ENCODE data around the gene MYOF.

The MYOF gene

GRCh38 chr10:93461807-93462178 lies 20.3 kb downstream of the MYOF start:
- Histone ChIP-seq H3K9ac (ENCODE audit: low read length) (no peak overlapping the region), H3K36me3 (ENCODE audit: control insufficient read depth, insufficient read depth, low read length) (no peaks in the 10 kb centered on the region), H3K4me3 (ENCODE audit: low read length) (no peak overlapping the region), H3K4me1 (ENCODE audit: control insufficient read depth, insufficient read depth, low read length) (peaks cover 44% of the 10 kb centered on the region), H3K27me3 (ENCODE audit: control insufficient read depth, insufficient read depth, low read length) (no peaks in the 10 kb centered on the region), H3K27ac (ENCODE audit: low read depth, low read length) (peak overlapping the region; percentile 80)

- H3K4me1 ChIP-seq (ENCODE audit: control insufficient read depth, insufficient read depth, low read length): peaks cover 39% of the 10 kb centered on the region
- no peak overlapping the region for H3K4me3 ChIP-seq (ENCODE audit: low read length)
- no peak overlapping the region for H3K9ac ChIP-seq (ENCODE audit: low read length)
Observed at GRCh38 chr10:93461109-93461806, 20.9 kb downstream of the MYOF start.

GRCh38 chr10:93459466-93459865 lies 22.7 kb downstream of the MYOF start:
- H3K4me3 ChIP-seq (ENCODE audit: low read length): no peak overlapping the region
- H3K27ac ChIP-seq (ENCODE audit: low read depth, low read length): peak overlapping the region; percentile 88
- H3K4me1 ChIP-seq (ENCODE audit: control insufficient read depth, insufficient read depth, low read length): peaks cover 25% of the 10 kb centered on the region
- no peaks in the 10 kb centered on the region for H3K36me3 ChIP-seq (ENCODE audit: control insufficient read depth, insufficient read depth, low read length)
- no peaks in the 10 kb centered on the region for H3K27me3 ChIP-seq (ENCODE audit: control insufficient read depth, insufficient read depth, low read length)
- no peak overlapping the region for H3K9ac ChIP-seq (ENCODE audit: low read length)

More at GRCh38 chr10:93461109-93461806, 20.9 kb downstream of the MYOF start:
- Histone ChIP-seq H3K36me3 (ENCODE audit: control insufficient read depth, insufficient read depth, low read length) (no peaks in the 10 kb centered on the region), H3K27me3 (ENCODE audit: control insufficient read depth, insufficient read depth, low read length) (no peaks in the 10 kb centered on the region), H3K27ac (ENCODE audit: low read depth, low read length) (peak overlapping the region; percentile 80)

- Histone ChIP-seq H3K36me3 (ENCODE audit: control insufficient read depth, insufficient read depth, low read length) (no peaks in the 10 kb centered on the region), H3K4me3 (ENCODE audit: low read length) (peak overlapping the region; percentile 5), H3K4me1 (ENCODE audit: control insufficient read depth, insufficient read depth, low read length) (peaks cover 19% of the 10 kb centered on the region), H3K27ac (ENCODE audit: low read depth, low read length) (peak overlapping the region; percentile 88), H3K27me3 (ENCODE audit: control insufficient read depth, insufficient read depth, low read length) (no peaks in the 10 kb centered on the region), H3K9ac (ENCODE audit: low read length) (no peak overlapping the region)
Observed at GRCh38 chr10:93458821-93459257, 23.3 kb downstream of the MYOF start.

GRCh38 chr10:93457511-93457910 lies 24.6 kb downstream of the MYOF start:
- Histone ChIP-seq H3K4me1 (ENCODE audit: control insufficient read depth, insufficient read depth, low read length) (peaks cover 16% of the 10 kb centered on the region), H3K9ac (ENCODE audit: low read length) (no peak overlapping the region), H3K27ac (ENCODE audit: low read depth, low read length) (peak overlapping the region; percentile 88), H3K4me3 (ENCODE audit: low read length) (no peak overlapping the region), H3K36me3 (ENCODE audit: control insufficient read depth, insufficient read depth, low read length) (no peaks in the 10 kb centered on the region), H3K27me3 (ENCODE audit: control insufficient read depth, insufficient read depth, low read length) (no peaks in the 10 kb centered on the region)

- H3K27ac ChIP-seq (ENCODE audit: low read depth, low read length): no peak overlapping the region
- peaks cover 15% of the 10 kb centered on the region for H3K4me1 ChIP-seq (ENCODE audit: control insufficient read depth, insufficient read depth, low read length)
- peaks cover 2% of the 10 kb centered on the region for H3K36me3 ChIP-seq (ENCODE audit: control insufficient read depth, insufficient read depth, low read length)
- H3K4me3 ChIP-seq (ENCODE audit: low read length): no peak overlapping the region
- H3K27me3 ChIP-seq (ENCODE audit: control insufficient read depth, insufficient read depth, low read length): no peaks in the 10 kb centered on the region
- H3K9ac ChIP-seq (ENCODE audit: low read length): no peak overlapping the region
Observed at GRCh38 chr10:93456480-93456879, 25.7 kb downstream of the MYOF start.

- no peak overlapping the region for H3K9ac ChIP-seq (ENCODE audit: low read length)
- H3K27ac ChIP-seq (ENCODE audit: low read depth, low read length): no peak overlapping the region
- peaks cover 5% of the 10 kb centered on the region for H3K36me3 ChIP-seq (ENCODE audit: control insufficient read depth, insufficient read depth, low read length)
- H3K4me1 ChIP-seq (ENCODE audit: control insufficient read depth, insufficient read depth, low read length): peaks cover 11% of the 10 kb centered on the region
- H3K27me3 ChIP-seq (ENCODE audit: control insufficient read depth, insufficient read depth, low read length): no peaks in the 10 kb centered on the region
- no peak overlapping the region for H3K4me3 ChIP-seq (ENCODE audit: low read length)
Observed at GRCh38 chr10:93454736-93455135, 27.4 kb downstream of the MYOF start.

GRCh38 chr10:93454146-93454545 lies 28.0 kb downstream of the MYOF start:
- Histone ChIP-seq H3K4me3 (ENCODE audit: low read length) (no peak overlapping the region), H3K9ac (ENCODE audit: low read length) (no peak overlapping the region), H3K4me1 (ENCODE audit: control insufficient read depth, insufficient read depth, low read length) (peaks cover 6% of the 10 kb centered on the region), H3K27ac (ENCODE audit: low read depth, low read length) (no peak overlapping the region), H3K36me3 (ENCODE audit: control insufficient read depth, insufficient read depth, low read length) (peaks cover 5% of the 10 kb centered on the region), H3K27me3 (ENCODE audit: control insufficient read depth, insufficient read depth, low read length) (no peaks in the 10 kb centered on the region)

GRCh38 chr10:93452143-93452542 lies 30.0 kb downstream of the MYOF start:
- H3K27ac ChIP-seq (ENCODE audit: low read depth, low read length): no peak overlapping the region
- no peaks in the 10 kb centered on the region for H3K4me1 ChIP-seq (ENCODE audit: control insufficient read depth, insufficient read depth, low read length)
- peaks cover 5% of the 10 kb centered on the region for H3K36me3 ChIP-seq (ENCODE audit: control insufficient read depth, insufficient read depth, low read length)
- no peak overlapping the region for H3K9ac ChIP-seq (ENCODE audit: low read length)
- H3K4me3 ChIP-seq (ENCODE audit: low read length): no peak overlapping the region
- no peaks in the 10 kb centered on the region for H3K27me3 ChIP-seq (ENCODE audit: control insufficient read depth, insufficient read depth, low read length)

- H3K4me1 ChIP-seq (ENCODE audit: control insufficient read depth, insufficient read depth, low read length): peaks cover under 1% of the 10 kb centered on the region
- H3K36me3 ChIP-seq (ENCODE audit: control insufficient read depth, insufficient read depth, low read length): peaks cover 5% of the 10 kb centered on the region
- H3K9ac ChIP-seq (ENCODE audit: low read length): no peak overlapping the region
- no peak overlapping the region for H3K27ac ChIP-seq (ENCODE audit: low read depth, low read length)
- H3K4me3 ChIP-seq (ENCODE audit: low read length): no peak overlapping the region
- H3K27me3 ChIP-seq (ENCODE audit: control insufficient read depth, insufficient read depth, low read length): no peaks in the 10 kb centered on the region
Observed at GRCh38 chr10:93451244-93451947, 30.7 kb downstream of the MYOF start.

GRCh38 chr10:93447970-93448369 lies 34.2 kb downstream of the MYOF start:
- H3K27me3 ChIP-seq (ENCODE audit: control insufficient read depth, insufficient read depth, low read length): no peaks in the 10 kb centered on the region
- peaks cover 5% of the 10 kb centered on the region for H3K36me3 ChIP-seq (ENCODE audit: control insufficient read depth, insufficient read depth, low read length)
- H3K9ac ChIP-seq (ENCODE audit: low read length): no peak overlapping the region
- H3K4me3 ChIP-seq (ENCODE audit: low read length): no peak overlapping the region
- peaks cover 34% of the 10 kb centered on the region for H3K4me1 ChIP-seq (ENCODE audit: control insufficient read depth, insufficient read depth, low read length)
- no peak overlapping the region for H3K27ac ChIP-seq (ENCODE audit: low read depth, low read length)

- H3K4me3 ChIP-seq (ENCODE audit: low read length): no peak overlapping the region
- no peaks in the 10 kb centered on the region for H3K27me3 ChIP-seq (ENCODE audit: control insufficient read depth, insufficient read depth, low read length)
- H3K27ac ChIP-seq (ENCODE audit: low read depth, low read length): peak overlapping the region; percentile 99
- H3K4me1 ChIP-seq (ENCODE audit: control insufficient read depth, insufficient read depth, low read length): peaks cover 43% of the 10 kb centered on the region
- peaks cover 5% of the 10 kb centered on the region for H3K36me3 ChIP-seq (ENCODE audit: control insufficient read depth, insufficient read depth, low read length)
- H3K9ac ChIP-seq (ENCODE audit: low read length): no peak overlapping the region
Observed at GRCh38 chr10:93447019-93447418, 35.1 kb downstream of the MYOF start.

Data from rectal smooth muscle tissue (tissue), 1 donor.